Measurements from ENCODE around the gene AP1S3. TPM values are rescaled to one million over a fixed set of nuclear protein-coding genes. Genes with fewer than 3 reads are reported as not detected.
A peak's percentile ranks its signal among the peaks of the same experiment; 100 is the strongest.

The AP1S3 gene
- polyA plus RNA-seq, 2 of the 4 experiments (the other 2 are of a cell fraction) = 42.9 to 57.0 TPM

GRCh38 chr2:223868005-223868404 is 30.6 kb upstream of the AP1S3 start:
- H3K4me2 ChIP-seq = no peak overlapping the region
- CTCF ChIA-PET = interaction anchor here (1.6 kb wide), 1 partner anchor 9 kb away, joined by 4 read pairs; no protein-coding TSS in a partner anchor
- no peak for ATAC-seq
- H3K4me3 ChIP-seq = no peak overlapping the region
- peaks cover 18% of the 10 kb centered on the region for H3K4me1 ChIP-seq
- no peak for TF ChIP-seq FOSB (CRISPR knock-in tag; IDR thresholded peaks at IDR 0.05)
- TF ChIP-seq CHD4 (IDR thresholded peaks at IDR 0.05; ENCODE audit: borderline replicate concordance) = no peak
- 94% methylated on average over 3 of the region's 3 CpGs for WGBS (ENCODE audit: missing lambda C conversion rate)
- no peaks in the 10 kb centered on the region for H3K9me3 ChIP-seq
- POLR2A ChIA-PET = no interaction called here
- 0 out of 6 replicates have a peak overlapping the region, but pooled peaks of 1 of the 2 experiments have one; percentile 13 for H3K27ac ChIP-seq
- no peak for FAIRE-seq
- DNase-seq (ENCODE audit: low read depth in 1 of 2, low spot score in 1 of 2) = no peak

DNA sequence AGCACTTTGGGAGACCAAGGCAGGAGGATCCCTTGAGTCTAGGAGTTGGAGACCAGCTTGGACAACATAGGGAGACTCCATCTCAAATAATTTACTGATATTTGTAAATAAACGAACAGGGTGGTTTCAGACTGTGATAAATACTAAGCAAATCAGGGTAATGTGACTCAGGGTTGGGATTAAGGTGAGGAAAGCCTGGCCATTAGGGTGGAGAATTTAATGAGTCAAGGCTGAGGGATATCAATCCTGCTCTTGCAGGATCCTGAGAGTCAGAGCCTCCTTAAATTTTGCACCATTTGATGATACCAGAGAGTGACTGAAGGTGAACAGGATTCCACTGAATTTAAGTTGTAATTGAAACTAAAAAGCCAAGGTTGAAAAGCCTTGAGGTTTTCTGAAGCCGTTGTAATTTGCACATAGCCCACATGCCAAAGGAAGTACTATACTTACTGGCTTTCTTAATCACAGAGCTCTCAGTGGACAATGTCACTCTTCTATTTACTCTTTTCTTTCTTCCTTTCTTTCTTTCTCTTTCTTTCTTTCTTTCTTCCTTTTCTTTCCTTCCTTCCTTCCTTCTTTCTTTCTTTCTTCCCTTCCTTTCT is 28.6 kb upstream of the AP1S3 start:
- Histone ChIP-seq H3K27ac (peak overlapping the region; percentile 26 to 61; a peak in 3 of 6 replicates), H3K4me1 (peaks cover 33% of the 10 kb centered on the region), H3K4me3 (no peak overlapping the region), H3K4me2 (no peak overlapping the region), H3K9me3 (no peaks in the 10 kb centered on the region)
- TF ChIP-seq EP300 (IDR thresholded peaks at IDR 0.05) = no peak
- DNase-seq (ENCODE audit: low read depth in 1 of 2, low spot score in 1 of 2) (no peak), FAIRE-seq (no peak), ATAC-seq (no peak)
- WGBS (ENCODE audit: missing lambda C conversion rate) = 56% methylated on average over 2 of the region's 2 CpGs
- CTCF ChIA-PET = no interaction called here
- POLR2A ChIA-PET = no interaction called here

- FAIRE-seq (no peak), DNase-seq (ENCODE audit: low read depth in 1 of 2, low spot score in 1 of 2) (no peak), ATAC-seq (no peak)
- TF ChIP-seq CHD4 (IDR thresholded peaks at IDR 0.05; ENCODE audit: borderline replicate concordance) (no peak), JUN (IDR thresholded peaks at IDR 0.05) (no peak), JUNB (IDR thresholded peaks at IDR 0.05) (no peak), ATOH8 (CRISPR knock-in tag; IDR thresholded peaks at IDR 0.05; ENCODE audit: low read depth) (no peak), CBX8 (IDR thresholded peaks at IDR 0.05) (no peak), GATA3 (IDR thresholded peaks at IDR 0.05; ENCODE audit: borderline replicate concordance) (no peak), PHF8 (IDR thresholded peaks at IDR 0.05; ENCODE audit: borderline replicate concordance, low read depth) (no peak), SMC3 (IDR thresholded peaks at IDR 0.05) (no peak), HES2 (IDR thresholded peaks at IDR 0.05) (no peak), SREBF2 (IDR thresholded peaks at IDR 0.05) (no peak), PBX3 (IDR thresholded peaks at IDR 0.05) (no peak), NR3C1 (IDR thresholded peaks at IDR 0.05) (no peak), MAZ (IDR thresholded peaks at IDR 0.05; ENCODE audit: borderline replicate concordance, low read depth, low read length) (no peak), FOSB (CRISPR knock-in tag; IDR thresholded peaks at IDR 0.05) (no peak), MYC (IDR thresholded peaks at IDR 0.05; ENCODE audit: borderline replicate concordance, low read length) (no peak), TFCP2L1 (CRISPR knock-in tag; IDR thresholded peaks at IDR 0.05) (no peak)
- ChIA-PET POLR2A (no interaction called here), CTCF (no interaction called here)
- H3K4me3 ChIP-seq = no peak overlapping the region
- WGBS (ENCODE audit: missing lambda C conversion rate) = 81% methylated on average over 4 of the region's 4 CpGs
- H3K9me3 ChIP-seq = no peaks in the 10 kb centered on the region
- peak overlapping the region in 1 of 2 experiments; percentile 61; a peak in 1 of 6 replicates for H3K27ac ChIP-seq
- peaks cover 42% of the 10 kb centered on the region for H3K4me1 ChIP-seq
- no peak overlapping the region for H3K4me2 ChIP-seq
These were observed 27.7 kb upstream of the AP1S3 start for GRCh38 chr2:223865124-223865523.

- ChIA-PET CTCF (interaction anchor here (0.6 to 3.3 kb wide), 3 partner anchors 8 to 73 kb away, joined by 5 to 17 read pairs (median 6); partner anchors contain the start of gene AP1S3), POLR2A (no interaction called here)
- peak overlapping the region; percentile 27; the same call in 2 of the 3 replicates for H3K4me2 ChIP-seq
- H3K4me1 ChIP-seq = peaks cover 55% of the 10 kb centered on the region
- FAIRE-seq (no peak), DNase-seq (ENCODE audit: low read depth in 1 of 2, low spot score in 1 of 2) (no peak), ATAC-seq (no peak)
- 34% methylated on average over 2 of the region's 2 CpGs for WGBS (ENCODE audit: missing lambda C conversion rate)
- no peaks in the 10 kb centered on the region for H3K9me3 ChIP-seq
- no peak overlapping the region for H3K4me3 ChIP-seq
- H3K27ac ChIP-seq = peak overlapping the region; percentile 91 to 94
- TF ChIP-seq ZSCAN20 (CRISPR knock-in tag; IDR thresholded peaks at IDR 0.05) = no peak
- TF ChIP-seq NR3C1 (IDR thresholded peaks at IDR 0.05) = no peak
- TF ChIP-seq JUN (IDR thresholded peaks at IDR 0.05) = no peak
- no peak for TF ChIP-seq RARB (CRISPR knock-in tag; IDR thresholded peaks at IDR 0.05)
- TF ChIP-seq JUNB (IDR thresholded peaks at IDR 0.05) = no peak
- TF ChIP-seq HOXA7 (CRISPR knock-in tag; IDR thresholded peaks at IDR 0.05) = no peak
- TF ChIP-seq KDM5A (IDR thresholded peaks at IDR 0.05) = no peak
- TF ChIP-seq, protein P1, sequence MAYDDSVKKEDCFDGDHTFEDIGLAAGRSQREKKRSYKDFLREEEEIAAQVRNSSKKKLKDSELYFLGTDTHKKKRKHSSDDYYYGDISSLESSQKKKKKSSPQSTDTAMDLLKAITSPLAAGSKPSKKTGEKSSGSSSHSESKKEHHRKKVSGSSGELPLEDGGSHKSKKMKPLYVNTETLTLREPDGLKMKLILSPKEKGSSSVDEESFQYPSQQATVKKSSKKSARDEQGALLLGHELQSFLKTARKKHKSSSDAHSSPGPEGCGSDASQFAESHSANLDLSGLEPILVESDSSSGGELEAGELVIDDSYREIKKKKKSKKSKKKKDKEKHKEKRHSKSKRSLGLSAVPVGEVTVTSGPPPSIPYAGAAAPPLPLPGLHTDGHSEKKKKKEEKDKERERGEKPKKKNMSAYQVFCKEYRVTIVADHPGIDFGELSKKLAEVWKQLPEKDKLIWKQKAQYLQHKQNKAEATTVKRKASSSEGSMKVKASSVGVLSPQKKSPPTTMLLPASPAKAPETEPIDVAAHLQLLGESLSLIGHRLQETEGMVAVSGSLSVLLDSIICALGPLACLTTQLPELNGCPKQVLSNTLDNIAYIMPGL (CRISPR knock-in tag; IDR thresholded peaks at IDR 0.05; ENCODE audit: borderline replicate concordance) = no peak
- TF ChIP-seq FOSL2 (IDR thresholded peaks at IDR 0.05) = no peak
- TF ChIP-seq FOSL2 (CRISPR knock-in tag; IDR thresholded peaks at IDR 0.05) = no peak
- TF ChIP-seq HEYL (CRISPR knock-in tag; IDR thresholded peaks at IDR 0.05) = no peak
- no peak for TF ChIP-seq ZFP36 (IDR thresholded peaks at IDR 0.05; ENCODE audit: borderline replicate concordance, partially characterized antibody)
- no peak for TF ChIP-seq CBX2 (IDR thresholded peaks at IDR 0.05; ENCODE audit: borderline replicate concordance, low read depth)
- TF ChIP-seq PHF8 (IDR thresholded peaks at IDR 0.05; ENCODE audit: borderline replicate concordance, low read depth) = no peak
These were observed 26.1 kb upstream of the AP1S3 start for GRCh38 chr2:223863491-223863890.
